ENCODE measurements around the gene C11orf52.

- TF ChIP-seq POLR2AphosphoS5 (IDR thresholded peaks at IDR 0.05; ENCODE audit: low read depth, low read length) (no peak), POLR2A (IDR thresholded peaks at IDR 0.05; ENCODE audit: low read depth, low read length) (no peak)
Observed at GRCh38 chr11:111966678-111967077, 48.0 kb downstream of the C11orf52 start.
